Neural cell (in vitro differentiated cells): ENCODE results near the gene GRB7.

Source experiments
- CTCF ChIP-seq: fragments of 450-650 bp; IDR thresholded peaks from 2 replicates; pipeline ENCODE4 v1.5.1; 2014; ENCODE audit warnings: antibody characterized with exemption, mild to moderate bottlenecking, moderate library complexity; ENCODE audit not compliant: poor library complexity, severe bottlenecking
- EZH2 ChIP-seq: fragments of 200-600, 300-800 bp; shearing (Covaris generic), sonication (generic); IDR thresholded peaks from 2 replicates; pipeline ENCODE4 v1.6.1; 2014; ENCODE audit warnings: antibody characterized with exemption, low read length, borderline replicate concordance, mild to moderate bottlenecking; ENCODE audit not compliant: insufficient read depth, poor library complexity, severe bottlenecking
- MXI1 ChIP-seq: fragments of 450-650 bp; conservative IDR thresholded peaks from 2 replicates; pipeline ENCODE4 v1.6.1; 2014; ENCODE audit warnings: antibody characterized with exemption, mild to moderate bottlenecking; ENCODE audit not compliant: poor library complexity, severe bottlenecking
- POLR2AphosphoS5 ChIP-seq: IDR thresholded peaks from 2 replicates; pipeline ENCODE4 v1.6.1; 2012
- SMC3 ChIP-seq: fragments of 450-650 bp; conservative IDR thresholded peaks from 2 replicates; pipeline ENCODE4 v1.6.1; 2014; ENCODE audit warnings: antibody characterized with exemption, mild to moderate bottlenecking, moderate library complexity; ENCODE audit not compliant: poor library complexity

- no peak for TF ChIP-seq CTCF
- TF ChIP-seq POLR2AphosphoS5 = no peak
- TF ChIP-seq SMC3 = no peak
- TF ChIP-seq MXI1 = no peak
- TF ChIP-seq EZH2 = no peak
Measured at GRCh38 chr17:39711851-39712250, 25.9 kb upstream of the GRB7 start.
